CD4-positive, alpha-beta T cell treated with Interleukin-6 at 100 ng/mL for 8 hours (primary cell): ENCODE data around the gene PLAGL2.

Source experiments
- DNase-seq: peaks from one replicate; pipeline ENCODE4 v3.0.0-alpha.2; 2020; ENCODE audit warnings: mixed read lengths, low spot score

The PLAGL2 gene

GRCh38 chr20:32231245-32231644 is 23.7 kb upstream of the PLAGL2 start:
- no peak for DNase-seq

- DNase-seq: no peak
Measured at GRCh38 chr20:32230707-32231106, 23.2 kb upstream of the PLAGL2 start.

GRCh38 chr20:32229251-32229747 is 21.8 kb upstream of the PLAGL2 start:
- DNase-seq: no peak

GRCh38 chr20:32227744-32228688 is 20.5 kb upstream of the PLAGL2 start:
- no peak for DNase-seq

- DNase-seq: no peak
Measured at GRCh38 chr20:32227306-32227705, 19.8 kb upstream of the PLAGL2 start.

- no peak for DNase-seq
Measured at GRCh38 chr20:32226391-32226790, 18.8 kb upstream of the PLAGL2 start.

GRCh38 chr20:32224463-32224862 is 16.9 kb upstream of the PLAGL2 start:
- DNase-seq: no peak

GRCh38 chr20:32218156-32218900 is 10.8 kb upstream of the PLAGL2 start:
- DNase-seq: no peak

GRCh38 chr20:32216179-32217142 is 8.9 kb upstream of the PLAGL2 start:
- no peak for DNase-seq

GRCh38 chr20:32215729-32216128 is 8.2 kb upstream of the PLAGL2 start:
- no peak for DNase-seq

- DNase-seq: no peak
Measured at GRCh38 chr20:32215147-32215546, 7.6 kb upstream of the PLAGL2 start.

- no peak for DNase-seq
Measured at GRCh38 chr20:32213870-32214269, 6.3 kb upstream of the PLAGL2 start.

- DNase-seq: no peak
Measured at GRCh38 chr20:32209850-32210605, 2.5 kb upstream of the PLAGL2 start.

GRCh38 chr20:32208499-32209154 is 1.1 kb upstream of the PLAGL2 start:
- DNase-seq: no peak

- DNase-seq: no peak
Measured at GRCh38 chr20:32206760-32207625, 550 bp downstream of the PLAGL2 start.

GRCh38 chr20:32205843-32206759 is 1.4 kb downstream of the PLAGL2 start:
- no peak for DNase-seq

- DNase-seq: no peak
Measured at GRCh38 chr20:32205110-32205842, 2.3 kb downstream of the PLAGL2 start.
